Measurements from ENCODE around the gene ZFP91.

DNA sequence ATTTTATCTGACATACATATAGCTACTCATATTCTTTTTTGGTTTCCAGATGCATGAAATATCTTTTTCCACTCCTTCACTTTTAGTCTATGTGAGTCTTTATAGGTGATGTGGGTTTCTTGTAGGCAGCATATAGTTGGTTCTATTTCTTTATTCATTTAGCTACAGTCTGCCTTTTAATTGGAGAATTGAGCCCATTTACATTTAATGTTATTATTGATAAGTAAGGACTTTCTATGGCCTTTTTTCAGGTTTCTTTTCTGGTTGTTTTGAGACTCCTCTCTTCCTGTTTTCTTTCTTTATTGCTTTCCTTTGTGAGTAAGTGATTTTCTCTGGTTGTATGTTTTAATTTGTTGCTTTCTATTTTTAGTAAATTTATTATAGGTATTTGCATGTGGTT is 70.8 kb downstream of the ZFP91 start:
- TF ChIP-seq CTCF (IDR thresholded peaks at IDR 0.05; ENCODE audit: insufficient read depth, low read length, poor library complexity, severe bottlenecking): no peak
- TF ChIP-seq EZH2phosphoT487 (conservative IDR thresholded peaks at IDR 0.05; ENCODE audit: low read length): no peak

Measured in SU-DHL-6 (cell line).